H1 (cell line): Measurements from ENCODE around the gene OASL. TPM values are rescaled to one million over a fixed set of nuclear protein-coding genes. Genes with fewer than 3 reads are reported as not detected.

Source experiments
- CHD7 ChIP-seq: fragments of 300-600 bp; sonication (generic); IDR thresholded peaks from 2 replicates; pipeline ENCODE4 v1.7.1; 2012; ENCODE audit warnings: low read length, moderate library complexity, mild to moderate bottlenecking, inconsistent platforms; ENCODE audit not compliant: insufficient replicate concordance
- GABPA ChIP-seq: IDR thresholded peaks from 2 replicates; pipeline ENCODE4 v1.6.1; 2011; ENCODE audit warnings: mild to moderate bottlenecking, low read length, moderate library complexity, borderline replicate concordance; ENCODE audit not compliant: insufficient read depth
- HDAC6 ChIP-seq: IDR thresholded peaks from one replicate; pipeline ENCODE4 v1.7.1; 2012; ENCODE audit warnings: low read depth, mild to moderate bottlenecking, inconsistent platforms, low read length, moderate library complexity
- TBP ChIP-seq: IDR thresholded peaks from 2 replicates; pipeline ENCODE4 v1.6.1; 2011; ENCODE audit warnings: low read depth, low read length, improper control_type of control experiment
- polyA plus RNA-seq, 7 experiments: library from polyadenylated mRNA; depleted of rRNA in 3 of 7; stranded (reverse) in 5 of 7; unstranded in 2 of 7; fragments of >200 nt in 5 of 7; fragments of 200-250 nt in 2 of 7; gene quantifications; 1 replicate in 5 of 7; 2 replicates in 1 of 7; 4 replicates in 1 of 7; pipeline versions ENCODE4 v1.2.1 to v1.2.3, GENCODE V29; 2011 to 2013; ENCODE audit warnings: missing spikeins in 2 of 7, mixed read lengths in 2 of 7
- total RNA-seq: library from RNA; stranded (reverse); fragmentation: NEBNext Ultra II Directional; extraction: Animal tissue kit (Norgen Biotek cat#: 25700); gene quantifications from 2 replicates; pipeline ENCODE4 v1.2.1, GENCODE V29; 2021

OASL gene
- total and polyA plus RNA-seq, 2 of the 8 experiments (the other 6 are each of a cell fraction or from before 2014, with no cell fraction given): not detected

GRCh38 chr12:121033625-121034349, 5.3 kb downstream of the OASL start (continued):
- TF ChIP-seq CHD7 (no peak), TBP (no peak), HDAC6 (no peak), GABPA (no peak)
